H1 (cell line): ENCODE measurements around the gene CR2. TPM values are rescaled to one million over a fixed set of nuclear protein-coding genes. Genes with fewer than 3 reads are reported as not detected.

Source experiments
- CTCF ChIA-PET: fragments of 300-600 bp; sonication (Branson Sonifier 250); formaldehyde crosslinking; loops from one replicate; lab custom pipeline; 2021; ENCODE audit not compliant: partially characterized antibody; lab: Charles Lee
- POLR2A ChIA-PET: fragments of 300-600 bp; sonication (Branson Sonifier 250); formaldehyde crosslinking; loops from one replicate; lab custom pipeline; 2021; ENCODE audit warnings: inconsistent platforms; ENCODE audit not compliant: partially characterized antibody; lab: Charles Lee
- DNase-seq, 2 experiments: peaks; one replicate each; pipeline versions ENCODE4 v3.0.0 to v3.0.0-alpha.2; 2010 to 2022; ENCODE audit warnings: low spot score in 2 of 2, low read depth in 1 of 2, mixed read lengths in 1 of 2
- FAIRE-seq: peaks from 2 replicates; lab custom pipeline; 2011; peaks lifted over from hg19 to GRCh38; lab: Jason Lieb, UNC
- H2AFZ ChIP-seq: 2 replicates; pipeline ENCODE4 v1.8.1; 2012; ENCODE audit warnings: low read length, inconsistent platforms
- H2AK5ac ChIP-seq: 2 replicates; pipeline ENCODE4 v1.6.1; 2013; ENCODE audit warnings: low read depth, low read length
- H2BK120ac ChIP-seq: replicated peaks from 2 replicates; pipeline ENCODE3; 2013; ENCODE audit warnings: low read depth, low read length, inconsistent platforms
- H2BK12ac ChIP-seq: 2 replicates; pipeline ENCODE4 v1.6.1; 2013; ENCODE audit warnings: low read depth, low read length
- H2BK15ac ChIP-seq: 2 replicates; pipeline ENCODE4 v1.6.1; 2013; ENCODE audit warnings: low read length
- H2BK20ac ChIP-seq: 2 replicates; pipeline ENCODE4 v1.6.1; 2013; ENCODE audit warnings: low read length
- H2BK5ac ChIP-seq: 2 replicates; pipeline ENCODE4 v1.6.1; 2013; ENCODE audit warnings: low read depth, low read length
- H3K14ac ChIP-seq: 2 replicates; pipeline ENCODE4 v1.6.1; 2013; ENCODE audit warnings: inconsistent platforms; ENCODE audit not compliant: insufficient read length
- H3K18ac ChIP-seq: 2 replicates; pipeline ENCODE4 v1.6.1; 2013; ENCODE audit warnings: low read length; ENCODE audit errors: extremely low read depth
- H3K23ac ChIP-seq: 2 replicates; pipeline ENCODE4 v1.6.1; 2013; ENCODE audit warnings: inconsistent platforms; ENCODE audit not compliant: insufficient read length
- H3K23me2 ChIP-seq: 2 replicates; pipeline ENCODE4 v1.6.1; 2013; ENCODE audit warnings: low read depth, low read length
- H3K27ac ChIP-seq: 2 replicates; pipeline ENCODE4 v1.6.1; 2011; ENCODE audit warnings: low read depth, low read length, inconsistent platforms
- H3K27me3 ChIP-seq, 4 experiments: replicated peaks in 1 of 4; 1 replicate in 1 of 4; 2 replicates in 3 of 4; pipeline versions ENCODE4 v1.6.1 to v1.8.1; 2011 to 2013; ENCODE audit warnings: low read length in 3 of 4, mild to moderate bottlenecking in 3 of 4, inconsistent platforms in 2 of 4, mixed read lengths in 2 of 4, moderate library complexity in 1 of 4; ENCODE audit not compliant: control insufficient read depth in 3 of 4, insufficient read depth in 3 of 4; ENCODE audit errors: extremely low read depth in 1 of 4
- H3K36me3 ChIP-seq, 4 experiments: 2 replicates each; pipeline versions ENCODE4 v1.6.1 to v1.8.1; 2011 to 2013; ENCODE audit warnings: mild to moderate bottlenecking in 4 of 4, low read length in 3 of 4, moderate library complexity in 2 of 4, control low read depth in 1 of 4, inconsistent platforms in 1 of 4; ENCODE audit not compliant: insufficient read depth in 4 of 4, control insufficient read depth in 2 of 4
- H3K4ac ChIP-seq: replicated peaks from 2 replicates; pipeline ENCODE3; 2013; ENCODE audit warnings: low read length, low read depth, mixed read lengths, inconsistent platforms; ENCODE audit not compliant: insufficient read length
- H3K4me1 ChIP-seq, 4 experiments: replicated peaks in 1 of 4; 1 replicate in 1 of 4; 2 replicates in 3 of 4; pipeline versions ENCODE4 v1.6.1 to v1.8.1; 2011 to 2013; ENCODE audit warnings: low read length in 3 of 4, inconsistent platforms in 2 of 4, mixed read lengths in 1 of 4; ENCODE audit not compliant: insufficient read depth in 4 of 4, control insufficient read depth in 3 of 4
- H3K4me2 ChIP-seq, 2 experiments: 2 replicates each; pipeline versions ENCODE4 v1.6.1 to v1.8.1; 2011 to 2013; ENCODE audit warnings: low read depth in 2 of 2, low read length in 2 of 2, control low read depth in 1 of 2, inconsistent platforms in 1 of 2, mild to moderate bottlenecking in 1 of 2; ENCODE audit not compliant: insufficient read depth in 1 of 2
- H3K4me3 ChIP-seq, 4 experiments: fragments of 200-600, 300-600 bp in 1 of 4; sonication (generic), shearing (Covaris generic), sonication (Bioruptor Twin) in 1 of 4; 2 replicates each; pipeline versions ENCODE4 v1.5.1 to v1.8.1; 2011 to 2016; ENCODE audit warnings: low read length in 4 of 4, low read depth in 3 of 4, control low read depth in 2 of 4, inconsistent platforms in 2 of 4, mild to moderate bottlenecking in 2 of 4, mixed read lengths in 1 of 4, moderate library complexity in 1 of 4; ENCODE audit not compliant: insufficient read depth in 2 of 4; ENCODE audit errors: extremely low read depth in 1 of 4
- H3K56ac ChIP-seq: replicated peaks from 2 replicates; pipeline ENCODE3; 2013; ENCODE audit warnings: low read depth, mild to moderate bottlenecking, mixed read lengths, low read length, inconsistent platforms; ENCODE audit not compliant: insufficient read length
- H3K79me1 ChIP-seq: 2 replicates; pipeline ENCODE4 v1.6.1; 2013; ENCODE audit warnings: low read depth, low read length, control low read depth
- H3K79me2 ChIP-seq, 2 experiments: 2 replicates each; pipeline versions ENCODE4 v1.6.1 to v1.8.1; 2012 to 2013; ENCODE audit warnings: low read length in 2 of 2, mild to moderate bottlenecking in 2 of 2, inconsistent platforms in 1 of 2; ENCODE audit not compliant: insufficient read depth in 2 of 2, control insufficient read depth in 1 of 2
- H3K9ac ChIP-seq, 4 experiments: replicated peaks in 1 of 4; 1 replicate in 1 of 4; 2 replicates in 3 of 4; pipeline versions ENCODE4 v1.6.1 to v1.8.1; 2011 to 2013; ENCODE audit warnings: low read depth in 3 of 4, low read length in 3 of 4, control low read depth in 2 of 4, mild to moderate bottlenecking in 2 of 4, moderate library complexity in 2 of 4, inconsistent platforms in 1 of 4; ENCODE audit errors: extremely low read depth in 1 of 4
- H3K9me3 ChIP-seq, 2 experiments: 2 replicates each; pipeline versions ENCODE4 v1.6.1 to v1.8.1; 2012 to 2013; ENCODE audit warnings: mild to moderate bottlenecking in 2 of 2, moderate library complexity in 2 of 2, control low read depth in 1 of 2, inconsistent platforms in 1 of 2, low read depth in 1 of 2, low read length in 1 of 2, mixed read lengths in 1 of 2; ENCODE audit not compliant: insufficient read depth in 2 of 2
- H4K20me1 ChIP-seq, 2 experiments: replicated peaks in 1 of 2; 2 replicates each; pipeline versions ENCODE3 to v1.8.1; 2011 to 2013; ENCODE audit warnings: inconsistent platforms in 2 of 2, low read length in 2 of 2, mild to moderate bottlenecking in 1 of 2; ENCODE audit not compliant: insufficient read depth in 2 of 2, control insufficient read depth in 1 of 2
- H4K5ac ChIP-seq: 2 replicates; pipeline ENCODE4 v1.6.1; 2013; ENCODE audit warnings: low read length, low read depth, mixed read lengths, inconsistent platforms; ENCODE audit not compliant: insufficient read length
- H4K8ac ChIP-seq: 2 replicates; pipeline ENCODE4 v1.8.0; 2013; ENCODE audit warnings: mild to moderate bottlenecking, moderate library complexity, low read length, inconsistent platforms; ENCODE audit not compliant: insufficient read depth; ENCODE audit errors: extremely low read depth
- H4K91ac ChIP-seq: replicated peaks from 2 replicates; pipeline ENCODE3; 2013; ENCODE audit warnings: low read length, mixed read lengths, inconsistent platforms; ENCODE audit not compliant: insufficient read length
- BACH1 ChIP-seq: IDR thresholded peaks from 2 replicates; pipeline ENCODE4 v1.6.1; 2012; ENCODE audit warnings: low read length, improper control_type of control experiment
- CREB1 ChIP-seq: IDR thresholded peaks from 2 replicates; pipeline ENCODE4 v1.6.1; 2012; ENCODE audit warnings: inconsistent platforms
- NRF1 ChIP-seq: IDR thresholded peaks from 2 replicates; pipeline ENCODE4 v1.6.1; 2011; ENCODE audit warnings: mild to moderate bottlenecking, low read depth, low read length, improper control_type of control experiment
- POLR2AphosphoS5 ChIP-seq: IDR thresholded peaks from 2 replicates; pipeline ENCODE4 v1.6.1; 2011; ENCODE audit warnings: low read depth, low read length
- SP2 ChIP-seq: IDR thresholded peaks from 2 replicates; pipeline ENCODE4 v1.6.1; 2012; ENCODE audit warnings: mild to moderate bottlenecking, low read length, inconsistent platforms
- ZNF274 ChIP-seq: IDR thresholded peaks from 2 replicates; pipeline ENCODE4 v1.7.0; 2012; ENCODE audit warnings: low read length, borderline replicate concordance; ENCODE audit errors: extremely low read depth
- WGBS, 2 experiments: shearing (Covaris generic) in 1 of 2; methylation state at CpG; one replicate each; pipeline versions ENCODE4 v1.1.6 to v1.1.7; 2013 to 2015; ENCODE audit warnings: low lambda C conversion rate in 2 of 2, mixed read lengths in 2 of 2, inconsistent platforms in 1 of 2, low coverage in 1 of 2, missing lambda C conversion rate in 1 of 2; ENCODE audit not compliant: insufficient replicate concordance in 2 of 2, insufficient coverage in 1 of 2, insufficient read length in 1 of 2; ENCODE audit errors: extremely low coverage in 1 of 2, missing lambda C conversion rate in 1 of 2; 5-methylcytosine and 5-hydroxymethylcytosine counted together
- polyA plus RNA-seq, 7 experiments: library from polyadenylated mRNA; depleted of rRNA in 3 of 7; stranded (reverse) in 5 of 7; unstranded in 2 of 7; fragments of >200 nt in 5 of 7; fragments of 200-250 nt in 2 of 7; gene quantifications; 1 replicate in 5 of 7; 2 replicates in 1 of 7; 4 replicates in 1 of 7; pipeline versions ENCODE4 v1.2.1 to v1.2.3, GENCODE V29; 2011 to 2013; ENCODE audit warnings: missing spikeins in 2 of 7, mixed read lengths in 2 of 7
- total RNA-seq: library from RNA; stranded (reverse); fragmentation: NEBNext Ultra II Directional; extraction: Animal tissue kit (Norgen Biotek cat#: 25700); gene quantifications from 2 replicates; pipeline ENCODE4 v1.2.1, GENCODE V29; 2021
- TF ChIP-seq, protein P1 (sequence below), 3 experiments: IDR thresholded peaks; 1 replicate in 2 of 3; 2 replicates in 1 of 3; pipeline versions ENCODE4 v1.5.1 to v1.6.1; 2011; ENCODE audit warnings: low read length in 3 of 3, mild to moderate bottlenecking in 3 of 3, inconsistent platforms in 2 of 3, low read depth in 1 of 3, moderate library complexity in 1 of 3; ENCODE audit not compliant: insufficient read depth in 1 of 3; ENCODE audit errors: control extremely low read depth in 1 of 3

Gene CR2
- total and polyA plus RNA-seq, 2 of the 8 experiments (the other 6 are each of a cell fraction or from before 2014, with no cell fraction given): 1.7 to 3.0 TPM

- Histone ChIP-seq H4K5ac (no peak overlapping the region), H2AFZ (no peak overlapping the region)
Measured at GRCh38 chr1:207497941-207498340, 43.8 kb downstream of the CR2 start.

More at GRCh38 chr1:207497941-207498340, 43.8 kb downstream of the CR2 start:
- Histone ChIP-seq H3K56ac (no peak overlapping the region), H3K23ac (no peak overlapping the region), H4K91ac (no peak overlapping the region), H3K14ac (no peak overlapping the region), H2BK15ac (no peak overlapping the region), H3K27me3 (peaks cover 4 to 23% (median 19%) of the 10 kb centered on the region in 4 experiments; a peak in 6 of 7 replicates), H3K36me3 (no peaks in the 10 kb centered on the region), H3K9ac (no peak overlapping the region), H3K79me2 (no peaks in the 10 kb centered on the region), H3K79me1 (no peaks in the 10 kb centered on the region), H4K8ac (no peak overlapping the region), H3K4me2 (no peak overlapping the region), H3K4me3 (no peak overlapping the region), H4K20me1 (no peaks in the 10 kb centered on the region), H2BK20ac (no peak overlapping the region), H3K18ac (no peak overlapping the region), H3K4me1 (peaks cover 0 to 6% (median 3%) of the 10 kb centered on the region in 4 experiments; a peak in 5 of 7 replicates), H2BK12ac (no peak overlapping the region), H3K4ac (no peak overlapping the region), H2BK5ac (no peak overlapping the region), H2AK5ac (no peak overlapping the region), H3K23me2 (peaks cover 8% of the 10 kb centered on the region), H3K27ac (no peak overlapping the region), H3K9me3 (no peaks in the 10 kb centered on the region), H2BK120ac (no peak overlapping the region)
- TF ChIP-seq CREB1: no peak
- TF ChIP-seq POLR2AphosphoS5: no peak
- TF ChIP-seq, protein P1, sequence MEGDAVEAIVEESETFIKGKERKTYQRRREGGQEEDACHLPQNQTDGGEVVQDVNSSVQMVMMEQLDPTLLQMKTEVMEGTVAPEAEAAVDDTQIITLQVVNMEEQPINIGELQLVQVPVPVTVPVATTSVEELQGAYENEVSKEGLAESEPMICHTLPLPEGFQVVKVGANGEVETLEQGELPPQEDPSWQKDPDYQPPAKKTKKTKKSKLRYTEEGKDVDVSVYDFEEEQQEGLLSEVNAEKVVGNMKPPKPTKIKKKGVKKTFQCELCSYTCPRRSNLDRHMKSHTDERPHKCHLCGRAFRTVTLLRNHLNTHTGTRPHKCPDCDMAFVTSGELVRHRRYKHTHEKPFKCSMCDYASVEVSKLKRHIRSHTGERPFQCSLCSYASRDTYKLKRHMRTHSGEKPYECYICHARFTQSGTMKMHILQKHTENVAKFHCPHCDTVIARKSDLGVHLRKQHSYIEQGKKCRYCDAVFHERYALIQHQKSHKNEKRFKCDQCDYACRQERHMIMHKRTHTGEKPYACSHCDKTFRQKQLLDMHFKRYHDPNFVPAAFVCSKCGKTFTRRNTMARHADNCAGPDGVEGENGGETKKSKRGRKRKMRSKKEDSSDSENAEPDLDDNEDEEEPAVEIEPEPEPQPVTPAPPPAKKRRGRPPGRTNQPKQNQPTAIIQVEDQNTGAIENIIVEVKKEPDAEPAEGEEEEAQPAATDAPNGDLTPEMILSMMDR (IDR thresholded peaks at IDR 0.05; ENCODE audit: control extremely low read depth in 1 of 3, insufficient read depth in 1 of 3, low read depth in 1 of 3, low read length in 3 of 3): no peak
- TF ChIP-seq BACH1: no peak
- TF ChIP-seq ZNF274: no peak
- TF ChIP-seq NRF1: no peak
- TF ChIP-seq SP2: no peak
- ChIA-PET CTCF (interaction anchor here (0.6 to 3.1 kb wide), 8 partner anchors 92 to 1035 kb away, joined by 3 to 14 read pairs (median 4); no protein-coding TSS in a partner anchor), POLR2A (interaction anchor here (0.7 kb wide), 1 partner anchor 176 kb away, joined by 3 read pairs; no protein-coding TSS in a partner anchor)
- 82% methylated on average over 5 of the region's 5 CpGs; no CpG with 5 or more reads in 1 of the 2 experiments for WGBS, 2 experiments
- FAIRE-seq (no peak), DNase-seq (no peak)
